HFFc6 (cell line): Measurements from ENCODE around the gene PLCL1. TPM values are rescaled to one million over a fixed set of nuclear protein-coding genes. Genes with fewer than 3 reads are reported as not detected.

Experiments used
- DNase-seq: peaks from one replicate; pipeline ENCODE4 v3.0.0-alpha.2; 2018
- H3K27ac Mint-ChIP-seq: 2 replicates; pipeline ENCODE4 v1.8.0; 2020; ENCODE audit warnings: mild to moderate bottlenecking, mixed read lengths
- H3K27me3 Mint-ChIP-seq: 2 replicates; pipeline ENCODE4 v1.8.0; 2021; ENCODE audit warnings: mild to moderate bottlenecking, moderate library complexity, mixed read lengths; ENCODE audit not compliant: insufficient read depth
- H3K36me3 Mint-ChIP-seq: 2 replicates; pipeline ENCODE4 v1.8.0; 2021; ENCODE audit warnings: low read depth, mixed read lengths
- H3K4me1 Mint-ChIP-seq: 2 replicates; pipeline ENCODE4 v1.8.0; 2020; ENCODE audit warnings: low read depth, mixed read lengths
- H3K4me3 Mint-ChIP-seq: 2 replicates; pipeline ENCODE4 v1.8.0; 2020; ENCODE audit warnings: mild to moderate bottlenecking, moderate library complexity, mixed read lengths
- H3K9me3 Mint-ChIP-seq: 2 replicates; pipeline ENCODE4 v1.8.0; 2020; ENCODE audit warnings: mild to moderate bottlenecking, mixed read lengths
- total RNA-seq, 6 experiments: library from RNA; stranded (reverse); fragmentation: NEBNext Ultra II Directional; extraction: Animal tissue kit (Norgen Biotek cat#: 25700); gene quantifications; 2 replicates in 1 of 6; 3 replicates in 5 of 6; pipeline ENCODE4 v1.2.3, GENCODE V29; 2021
- TF ChIP-seq, protein P1 (sequence below): fragments of 200-600 bp; sonication (generic); IDR thresholded peaks from 2 replicates; pipeline ENCODE4 v1.5.0; 2021; ENCODE audit warnings: antibody characterized with exemption, mild to moderate bottlenecking

PLCL1 gene
- total RNA-seq, 6 experiments from 2014 or later: 0.03 to 0.14 (median 0.12) TPM; not detected in 2

DNA sequence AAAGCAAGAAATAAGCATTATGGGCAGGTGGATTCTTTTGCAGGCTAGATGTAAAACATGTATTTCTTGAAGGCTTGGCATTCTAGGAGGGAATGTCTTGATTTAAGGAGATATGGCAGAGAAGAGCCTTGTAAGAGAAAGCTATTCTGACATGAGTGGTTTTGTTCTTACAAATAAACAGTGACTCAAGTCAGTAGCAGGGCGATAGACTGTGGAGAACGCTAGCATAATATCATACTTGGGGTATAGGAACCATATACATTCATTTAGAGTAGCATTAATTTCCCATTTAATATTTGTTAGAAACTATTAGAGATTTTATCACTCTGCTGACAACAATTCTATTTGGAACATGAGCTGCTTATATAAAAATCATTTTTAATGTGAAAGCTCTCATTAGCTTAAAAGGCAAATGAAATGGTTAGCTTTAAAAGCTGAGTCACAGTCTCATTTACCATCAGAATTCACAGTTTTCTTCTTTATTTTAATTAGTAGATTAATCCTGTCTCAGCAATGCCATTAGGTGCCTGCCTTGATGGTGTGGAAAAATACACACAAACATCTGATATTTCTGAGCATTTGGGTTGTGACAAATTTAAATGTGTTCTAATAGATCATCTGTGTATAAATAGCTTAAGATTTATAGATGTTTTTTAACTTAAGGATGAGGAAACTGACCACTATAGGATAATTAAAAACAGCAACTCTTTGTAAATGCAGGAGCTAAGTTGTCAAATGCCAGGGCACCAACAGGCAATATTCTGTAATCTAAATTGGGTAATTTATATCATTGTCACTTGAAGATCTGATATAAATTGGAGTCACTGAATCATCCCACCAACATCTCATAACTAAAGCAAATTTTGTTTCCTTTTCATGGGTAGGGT lies 276.7 kb downstream of the PLCL1 start:
- no peak for DNase-seq
- Mint-ChIP-seq H3K4me3 (no peak overlapping the region), H3K36me3 (no peaks in the 10 kb centered on the region), H3K27me3 (peaks cover 2% of the 10 kb centered on the region; the same call in 1 of the 2 replicates), H3K27ac (no peak overlapping the region), H3K4me1 (no peaks in the 10 kb centered on the region), H3K9me3 (peaks cover 24% of the 10 kb centered on the region)
- TF ChIP-seq, protein P1, sequence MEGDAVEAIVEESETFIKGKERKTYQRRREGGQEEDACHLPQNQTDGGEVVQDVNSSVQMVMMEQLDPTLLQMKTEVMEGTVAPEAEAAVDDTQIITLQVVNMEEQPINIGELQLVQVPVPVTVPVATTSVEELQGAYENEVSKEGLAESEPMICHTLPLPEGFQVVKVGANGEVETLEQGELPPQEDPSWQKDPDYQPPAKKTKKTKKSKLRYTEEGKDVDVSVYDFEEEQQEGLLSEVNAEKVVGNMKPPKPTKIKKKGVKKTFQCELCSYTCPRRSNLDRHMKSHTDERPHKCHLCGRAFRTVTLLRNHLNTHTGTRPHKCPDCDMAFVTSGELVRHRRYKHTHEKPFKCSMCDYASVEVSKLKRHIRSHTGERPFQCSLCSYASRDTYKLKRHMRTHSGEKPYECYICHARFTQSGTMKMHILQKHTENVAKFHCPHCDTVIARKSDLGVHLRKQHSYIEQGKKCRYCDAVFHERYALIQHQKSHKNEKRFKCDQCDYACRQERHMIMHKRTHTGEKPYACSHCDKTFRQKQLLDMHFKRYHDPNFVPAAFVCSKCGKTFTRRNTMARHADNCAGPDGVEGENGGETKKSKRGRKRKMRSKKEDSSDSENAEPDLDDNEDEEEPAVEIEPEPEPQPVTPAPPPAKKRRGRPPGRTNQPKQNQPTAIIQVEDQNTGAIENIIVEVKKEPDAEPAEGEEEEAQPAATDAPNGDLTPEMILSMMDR: no peak

DNA sequence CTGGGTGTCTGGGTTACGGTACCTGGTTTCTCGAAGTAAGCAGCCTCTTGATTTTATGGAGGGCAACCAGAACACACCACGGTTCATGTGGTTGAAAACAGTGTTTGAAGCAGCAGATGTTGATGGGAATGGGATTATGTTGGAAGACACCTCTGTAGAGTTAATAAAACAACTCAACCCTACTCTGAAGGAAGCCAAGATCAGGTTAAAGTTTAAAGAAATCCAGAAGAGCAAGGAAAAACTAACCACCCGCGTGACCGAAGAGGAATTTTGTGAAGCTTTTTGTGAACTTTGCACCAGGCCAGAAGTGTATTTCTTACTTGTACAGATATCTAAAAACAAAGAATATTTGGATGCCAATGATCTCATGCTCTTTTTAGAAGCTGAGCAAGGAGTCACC lies 279.8 kb downstream of the PLCL1 start:
- H3K4me1 Mint-ChIP-seq: no peaks in the 10 kb centered on the region
- no peak overlapping the region for H3K27ac Mint-ChIP-seq
- no peak overlapping the region for H3K4me3 Mint-ChIP-seq
- TF ChIP-seq, protein P1: no peak
- H3K9me3 Mint-ChIP-seq: peaks cover 17% of the 10 kb centered on the region
- H3K36me3 Mint-ChIP-seq: no peaks in the 10 kb centered on the region
- no peaks in the 10 kb centered on the region for H3K27me3 Mint-ChIP-seq
- DNase-seq: no peak

DNA sequence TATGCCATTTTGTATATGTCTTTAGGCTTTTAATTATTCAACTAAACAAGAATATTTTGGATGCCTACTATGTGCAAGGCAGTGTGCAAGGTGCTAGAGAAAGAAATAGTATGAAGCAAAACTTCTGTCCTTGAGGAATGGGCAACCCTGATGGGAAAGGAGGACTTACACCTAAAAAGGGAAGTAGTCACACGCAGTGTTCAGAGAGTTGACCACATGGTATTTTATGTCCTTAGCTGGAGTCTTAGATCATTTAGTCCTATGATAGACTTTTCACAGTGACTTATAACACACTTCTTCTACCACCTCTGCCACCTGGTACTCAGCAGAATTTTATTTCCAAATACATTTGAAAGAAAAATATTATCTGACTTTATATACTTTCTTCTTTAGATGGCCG lies 291.6 kb downstream of the PLCL1 start:
- TF ChIP-seq, protein P1: no peak
- peaks cover 23% of the 10 kb centered on the region for H3K9me3 Mint-ChIP-seq
- H3K36me3 Mint-ChIP-seq: no peaks in the 10 kb centered on the region
- H3K27ac Mint-ChIP-seq: no peak overlapping the region
- H3K4me1 Mint-ChIP-seq: no peaks in the 10 kb centered on the region
- no peaks in the 10 kb centered on the region for H3K27me3 Mint-ChIP-seq
- no peak for DNase-seq
- H3K4me3 Mint-ChIP-seq: no peak overlapping the region

DNA sequence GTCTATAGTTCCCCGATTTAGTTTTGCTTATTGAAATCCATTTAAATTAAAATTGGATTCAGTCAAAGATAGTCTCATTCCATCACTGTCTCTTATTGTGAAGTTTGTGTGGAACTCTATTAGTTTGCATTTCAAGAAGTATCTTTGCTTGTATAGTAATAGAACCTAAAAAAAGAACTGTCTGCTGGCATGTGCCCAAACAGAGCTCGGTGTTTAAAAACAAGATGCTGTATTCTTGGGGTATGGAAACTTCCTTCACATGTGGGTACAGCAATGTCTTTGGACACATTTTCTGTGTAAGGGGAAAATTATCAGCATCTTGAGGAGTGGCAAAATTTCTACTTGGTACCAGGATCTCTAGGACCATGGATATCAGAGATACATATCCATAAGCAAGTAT lies 292.6 kb downstream of the PLCL1 start:
- Mint-ChIP-seq H3K27me3 (no peaks in the 10 kb centered on the region), H3K27ac (no peak overlapping the region), H3K36me3 (no peaks in the 10 kb centered on the region), H3K4me1 (no peaks in the 10 kb centered on the region), H3K9me3 (peaks cover 20% of the 10 kb centered on the region), H3K4me3 (no peak overlapping the region)
- TF ChIP-seq, protein P1: no peak
- no peak for DNase-seq

DNA sequence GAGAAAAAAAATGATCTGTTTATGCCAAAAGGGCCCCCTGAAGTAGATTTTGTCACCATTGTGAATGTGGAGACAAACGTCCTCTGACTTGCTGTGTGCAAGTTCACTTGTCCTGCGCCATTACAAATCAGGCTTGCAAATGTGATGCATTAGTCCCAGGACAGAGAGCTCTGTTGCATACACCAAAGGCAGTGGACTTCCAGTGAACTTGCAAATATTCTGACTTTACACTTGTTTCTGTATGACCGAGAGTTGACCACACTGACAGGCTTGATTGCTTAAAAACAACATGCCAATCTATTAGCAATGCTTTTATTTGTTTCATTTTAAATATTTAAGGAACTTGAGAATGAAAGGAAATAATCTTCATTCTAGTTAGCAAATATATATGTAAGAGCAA lies 293.2 kb downstream of the PLCL1 start:
- TF ChIP-seq, protein P1: no peak
- no peak for DNase-seq
- Mint-ChIP-seq H3K27me3 (no peaks in the 10 kb centered on the region), H3K4me3 (no peak overlapping the region), H3K36me3 (no peaks in the 10 kb centered on the region), H3K4me1 (no peaks in the 10 kb centered on the region), H3K27ac (no peak overlapping the region), H3K9me3 (peaks cover 22% of the 10 kb centered on the region)
